Nephron (organoid): ENCODE measurements around the gene AMIGO1.
"Not testable (repeated sequence)": the region's sequence is repeated elsewhere in the genome, so short reads cannot be mapped to it uniquely, and the experiment has no call there.

Experiments used
- H3K27ac Mint-ChIP-seq, 3 experiments: 2 replicates each; pipeline ENCODE4 v1.8.0; 2020; ENCODE audit warnings: mixed read lengths in 3 of 3, mild to moderate bottlenecking in 2 of 3, moderate library complexity in 1 of 3
- H3K27me3 Mint-ChIP-seq: 2 replicates; pipeline ENCODE4 v1.8.0; 2021; ENCODE audit warnings: low read depth, mild to moderate bottlenecking, moderate library complexity, mixed read lengths
- H3K36me3 Mint-ChIP-seq: 2 replicates; pipeline ENCODE4 v1.8.0; 2020; ENCODE audit warnings: low read depth, mixed read lengths
- H3K4me1 Mint-ChIP-seq: 2 replicates; pipeline ENCODE4 v1.8.0; 2020; ENCODE audit warnings: mixed read lengths
- H3K4me3 Mint-ChIP-seq, 3 experiments: 2 replicates each; pipeline ENCODE4 v1.8.0; 2020; ENCODE audit warnings: mild to moderate bottlenecking in 3 of 3, mixed read lengths in 3 of 3, moderate library complexity in 2 of 3
- H3K9me3 Mint-ChIP-seq: 2 replicates; pipeline ENCODE4 v1.8.0; 2020; ENCODE audit warnings: mixed read lengths
- TF ChIP-seq, protein P1 (sequence below), 3 experiments: fragments of 200-600 bp; sonication (generic); IDR thresholded peaks; one replicate each; pipeline ENCODE4 v1.5.0; 2021; ENCODE audit warnings: antibody characterized with exemption in 3 of 3; ENCODE audit not compliant: unreplicated experiment in 3 of 3

Gene AMIGO1

DNA sequence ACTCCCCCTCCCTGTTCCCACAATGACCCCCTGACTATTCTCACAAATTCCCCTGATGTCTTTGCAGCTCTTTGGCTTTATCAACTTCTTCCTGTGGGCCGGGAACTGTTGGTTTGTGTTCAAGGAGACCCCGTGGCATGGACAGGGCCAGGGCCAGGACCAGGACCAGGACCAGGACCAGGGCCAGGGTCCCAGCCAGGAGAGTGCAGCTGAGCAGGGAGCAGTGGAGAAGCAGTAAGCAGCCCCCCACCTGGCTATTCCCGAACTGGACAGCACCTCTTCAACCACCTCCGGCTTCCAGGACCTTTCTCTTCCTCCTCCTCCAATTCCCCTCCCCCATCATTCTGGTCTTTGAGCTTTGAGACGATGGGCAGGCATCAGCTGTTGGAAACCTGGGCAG lies 30.2 kb downstream of the AMIGO1 start:
- H3K9me3 Mint-ChIP-seq: no peaks in the 10 kb centered on the region
- TF ChIP-seq, protein P1, sequence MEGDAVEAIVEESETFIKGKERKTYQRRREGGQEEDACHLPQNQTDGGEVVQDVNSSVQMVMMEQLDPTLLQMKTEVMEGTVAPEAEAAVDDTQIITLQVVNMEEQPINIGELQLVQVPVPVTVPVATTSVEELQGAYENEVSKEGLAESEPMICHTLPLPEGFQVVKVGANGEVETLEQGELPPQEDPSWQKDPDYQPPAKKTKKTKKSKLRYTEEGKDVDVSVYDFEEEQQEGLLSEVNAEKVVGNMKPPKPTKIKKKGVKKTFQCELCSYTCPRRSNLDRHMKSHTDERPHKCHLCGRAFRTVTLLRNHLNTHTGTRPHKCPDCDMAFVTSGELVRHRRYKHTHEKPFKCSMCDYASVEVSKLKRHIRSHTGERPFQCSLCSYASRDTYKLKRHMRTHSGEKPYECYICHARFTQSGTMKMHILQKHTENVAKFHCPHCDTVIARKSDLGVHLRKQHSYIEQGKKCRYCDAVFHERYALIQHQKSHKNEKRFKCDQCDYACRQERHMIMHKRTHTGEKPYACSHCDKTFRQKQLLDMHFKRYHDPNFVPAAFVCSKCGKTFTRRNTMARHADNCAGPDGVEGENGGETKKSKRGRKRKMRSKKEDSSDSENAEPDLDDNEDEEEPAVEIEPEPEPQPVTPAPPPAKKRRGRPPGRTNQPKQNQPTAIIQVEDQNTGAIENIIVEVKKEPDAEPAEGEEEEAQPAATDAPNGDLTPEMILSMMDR (IDR thresholded peaks at IDR 0.05; ENCODE audit: unreplicated experiment in 3 of 3): no peak

GRCh38 chr1:109478806-109479205 lies 30.7 kb downstream of the AMIGO1 start:
- H3K4me1 Mint-ChIP-seq: peaks cover 4% of the 10 kb centered on the region
- H3K9me3 Mint-ChIP-seq: no peaks in the 10 kb centered on the region
- TF ChIP-seq, protein P1 (IDR thresholded peaks at IDR 0.05; ENCODE audit: unreplicated experiment in 3 of 3): no peak
- H3K27me3 Mint-ChIP-seq: peaks cover 70% of the 10 kb centered on the region
- no peaks in the 10 kb centered on the region for H3K36me3 Mint-ChIP-seq
- no peak overlapping the region for H3K4me3 Mint-ChIP-seq
- H3K27ac Mint-ChIP-seq: no peak overlapping the region

More for the DNA sequence above, 30.2 kb downstream of the AMIGO1 start:
- Mint-ChIP-seq H3K4me1 (peaks cover 4% of the 10 kb centered on the region), H3K27me3 (peaks cover 68% of the 10 kb centered on the region), H3K27ac (no peak overlapping the region), H3K36me3 (no peaks in the 10 kb centered on the region), H3K4me3 (no peak overlapping the region)

- H3K4me3 Mint-ChIP-seq: no peak overlapping the region
- no peak overlapping the region for H3K27ac Mint-ChIP-seq
- H3K4me1 Mint-ChIP-seq: no peaks in the 10 kb centered on the region
- no peaks in the 10 kb centered on the region for H3K36me3 Mint-ChIP-seq
- no peaks in the 10 kb centered on the region for H3K9me3 Mint-ChIP-seq
- peaks cover 79% of the 10 kb centered on the region for H3K27me3 Mint-ChIP-seq
- TF ChIP-seq, protein P1 (IDR thresholded peaks at IDR 0.05; ENCODE audit: unreplicated experiment in 3 of 3): no peak
Observed at GRCh38 chr1:109477821-109478220, 31.7 kb downstream of the AMIGO1 start.

DNA sequence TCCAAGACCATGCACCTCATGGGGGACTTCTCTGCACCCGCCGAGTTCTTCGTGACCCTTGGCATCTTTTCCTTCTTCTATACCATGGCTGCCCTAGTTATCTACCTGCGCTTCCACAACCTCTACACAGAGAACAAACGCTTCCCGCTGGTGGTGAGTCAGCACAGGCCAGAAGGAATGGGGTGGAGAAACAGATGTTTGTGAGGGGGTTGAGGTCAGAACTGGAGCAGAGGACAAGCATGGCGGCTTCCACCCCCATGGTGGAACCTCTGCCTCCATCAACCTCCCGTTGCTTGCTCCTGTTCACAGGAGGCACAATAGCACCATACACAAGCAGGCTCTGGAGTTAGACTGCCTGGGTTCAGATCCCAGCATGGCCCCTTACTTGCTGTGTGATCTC lies 32.7 kb downstream of the AMIGO1 start:
- Mint-ChIP-seq H3K4me1 (no peaks in the 10 kb centered on the region), H3K36me3 (no peaks in the 10 kb centered on the region), H3K9me3 (no peaks in the 10 kb centered on the region), H3K27me3 (peaks cover 82% of the 10 kb centered on the region), H3K4me3 (no peak overlapping the region), H3K27ac (no peak overlapping the region)
- TF ChIP-seq, protein P1 (IDR thresholded peaks at IDR 0.05; ENCODE audit: unreplicated experiment in 3 of 3): no peak

DNA sequence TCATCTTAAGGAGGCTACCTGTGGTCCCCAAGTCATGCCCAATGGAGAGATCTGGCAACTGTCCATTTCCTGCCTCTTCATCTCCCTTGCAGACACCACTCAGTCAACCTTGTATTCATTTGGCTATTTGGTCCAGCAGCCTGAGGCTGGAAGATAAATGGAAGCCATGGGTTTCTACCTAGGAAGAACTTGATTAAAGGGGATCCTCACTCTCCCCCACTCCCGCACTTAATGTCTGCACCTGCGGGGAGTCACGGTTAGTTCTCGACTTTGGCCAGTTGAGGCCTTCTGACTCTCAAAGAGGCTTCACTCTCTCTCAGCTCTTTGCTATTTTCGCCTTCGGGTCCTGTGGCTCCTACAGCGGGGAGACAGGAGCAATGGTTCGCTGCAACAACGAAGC lies 34.3 kb downstream of the AMIGO1 start:
- Mint-ChIP-seq H3K4me3 (no peak overlapping the region), H3K27me3 (peaks cover 86% of the 10 kb centered on the region), H3K27ac (no peak overlapping the region), H3K9me3 (no peaks in the 10 kb centered on the region), H3K4me1 (no peaks in the 10 kb centered on the region), H3K36me3 (no peaks in the 10 kb centered on the region)
- TF ChIP-seq, protein P1 (IDR thresholded peaks at IDR 0.05; ENCODE audit: unreplicated experiment in 3 of 3): no peak

GRCh38 chr1:109474697-109475096 lies 34.8 kb downstream of the AMIGO1 start:
- no peaks in the 10 kb centered on the region for H3K9me3 Mint-ChIP-seq
- H3K27ac Mint-ChIP-seq: no peak overlapping the region
- H3K27me3 Mint-ChIP-seq: peaks cover 86% of the 10 kb centered on the region
- H3K4me1 Mint-ChIP-seq: no peaks in the 10 kb centered on the region
- no peaks in the 10 kb centered on the region for H3K36me3 Mint-ChIP-seq
- no peak overlapping the region for H3K4me3 Mint-ChIP-seq
- TF ChIP-seq, protein P1 (IDR thresholded peaks at IDR 0.05; ENCODE audit: unreplicated experiment in 3 of 3): no peak

DNA sequence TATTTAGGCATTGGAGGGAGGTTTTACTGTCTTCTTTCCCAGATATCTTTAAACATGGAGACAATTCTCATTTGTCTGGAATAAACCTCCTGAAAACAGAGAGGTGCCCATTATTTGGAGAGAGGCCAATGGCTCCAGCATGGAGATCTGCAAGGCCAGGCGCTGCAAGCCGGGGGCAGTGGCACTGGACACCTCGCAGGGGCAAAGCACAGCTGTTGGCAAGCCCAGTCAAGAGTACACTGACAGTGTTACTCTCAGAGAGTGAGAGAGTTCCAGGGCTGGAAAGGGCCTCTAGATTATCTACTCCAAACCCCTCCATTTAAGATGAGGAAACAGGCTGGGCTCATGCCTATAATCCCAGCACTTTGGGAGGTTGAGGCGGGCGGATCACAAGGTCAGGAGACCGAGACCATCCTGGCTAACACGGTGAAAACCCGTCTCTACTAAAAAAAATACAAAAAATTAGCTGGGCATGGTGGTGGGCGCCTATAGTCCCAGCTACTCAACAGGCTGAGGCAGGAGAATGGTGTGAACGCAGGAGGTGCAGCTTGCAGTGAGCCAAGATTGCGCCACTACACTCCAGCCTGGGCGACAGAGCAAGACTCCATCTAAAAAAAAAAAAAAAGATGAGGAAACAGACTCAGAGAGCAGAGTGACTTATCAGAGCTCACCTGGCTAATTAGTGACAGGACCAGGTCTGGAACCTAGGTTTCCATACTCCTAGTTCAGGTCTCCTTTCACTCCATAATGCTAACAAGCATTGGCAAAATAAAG lies 36.1 kb downstream of the AMIGO1 start:
- not testable (repeated sequence) for H3K9me3 Mint-ChIP-seq, H3K4me3 Mint-ChIP-seq, H3K27ac Mint-ChIP-seq, H3K4me1 Mint-ChIP-seq, H3K36me3 Mint-ChIP-seq
- H3K27me3 Mint-ChIP-seq: peaks cover 89% of the 10 kb centered on the region
